HG03108 (cell line): ENCODE data around the gene DST.
"Not testable (repeated sequence)": the region's sequence is repeated elsewhere in the genome, so short reads cannot be mapped to it uniquely, and the experiment has no call there.

ENCODE experiments used
- ATAC-seq: cut with Tn5 transposase; IDR thresholded peaks from one replicate; pipeline ENCODE4 v1.9.1; 2021; ENCODE audit warnings: moderate library complexity; ENCODE audit not compliant: unreplicated experiment

DST gene

DNA sequence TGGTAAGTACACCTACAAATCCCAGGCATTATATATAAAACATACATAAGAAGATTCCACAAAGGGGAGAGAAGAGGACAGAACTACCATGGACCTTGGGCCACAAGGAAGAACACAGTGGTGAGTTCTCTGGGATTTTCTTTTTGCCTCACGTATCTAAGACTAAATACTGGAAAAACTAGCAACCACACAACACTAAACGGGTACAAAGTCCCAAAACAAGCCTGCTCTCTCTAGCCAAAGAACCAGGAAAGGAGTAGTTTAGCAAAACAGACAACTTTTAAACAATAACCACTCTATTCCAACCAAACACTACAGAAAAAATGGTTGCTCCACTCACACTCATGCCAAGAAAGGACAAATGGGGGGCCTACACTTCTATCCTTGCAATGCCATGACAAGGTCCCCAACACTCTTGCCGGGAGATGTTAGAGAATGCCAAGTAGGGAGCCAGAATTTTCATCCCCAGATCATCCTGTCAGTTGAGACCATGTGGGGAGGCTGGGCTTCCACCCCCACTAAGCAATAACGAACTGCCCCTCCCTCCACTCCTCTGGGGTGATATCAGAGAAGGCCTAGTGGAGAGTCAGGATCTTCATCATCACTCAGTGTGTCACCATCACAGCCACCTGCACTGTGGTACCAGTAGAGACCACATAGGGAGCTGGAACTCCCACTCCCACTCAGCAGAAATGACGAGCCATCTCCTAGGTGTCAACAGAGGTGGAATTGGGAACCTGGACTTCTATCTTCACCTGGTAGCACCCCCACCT lies 123.5 kb downstream of the DST start:
- ATAC-seq, result no peak

DNA sequence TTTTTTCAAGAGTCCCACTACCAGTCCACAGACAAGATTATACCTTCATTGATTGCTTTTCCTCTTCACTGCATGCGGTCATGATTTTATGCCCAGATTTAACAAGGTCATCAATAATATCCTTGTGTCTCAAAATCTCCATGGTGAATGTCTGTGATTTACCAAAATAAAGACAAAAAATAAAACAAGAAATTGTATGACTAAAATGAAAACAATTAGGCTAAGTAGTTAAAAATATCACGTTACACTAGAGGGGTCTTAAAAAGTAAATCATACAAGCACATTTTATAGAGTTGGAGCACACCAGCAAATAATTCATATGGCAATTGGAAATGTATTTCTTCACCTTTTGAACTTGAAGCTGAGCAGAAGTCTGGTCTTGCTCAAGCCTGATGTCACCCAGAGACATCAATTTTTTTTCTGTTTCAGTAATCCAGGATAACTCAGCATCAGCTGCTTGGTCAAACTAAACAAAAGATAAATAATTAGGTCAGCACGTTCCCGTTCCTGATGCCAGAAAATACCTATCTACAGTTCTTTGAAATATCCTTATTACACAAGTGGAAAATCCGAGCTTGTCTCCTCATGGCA lies 125.4 kb downstream of the DST start:
- ATAC-seq, result no peak

DNA sequence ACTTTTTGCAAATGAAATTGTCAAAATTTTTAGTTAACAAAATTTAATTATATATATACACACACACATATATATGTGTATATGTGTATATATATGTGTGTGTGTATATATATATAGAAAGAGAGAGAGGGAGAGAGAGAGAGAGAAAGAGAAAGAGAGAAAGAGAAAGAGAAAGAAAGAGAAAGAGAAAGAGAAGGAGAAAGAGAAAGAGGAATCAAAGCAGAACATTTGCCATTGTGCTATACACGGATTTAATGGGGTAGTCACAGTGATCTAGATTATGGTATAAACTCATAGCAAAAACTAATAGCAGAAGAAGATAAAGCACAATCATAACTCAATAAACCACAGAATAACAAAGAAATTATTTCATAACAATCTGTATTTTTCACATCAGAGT lies 126.7 kb downstream of the DST start:
- no peak for ATAC-seq

DNA sequence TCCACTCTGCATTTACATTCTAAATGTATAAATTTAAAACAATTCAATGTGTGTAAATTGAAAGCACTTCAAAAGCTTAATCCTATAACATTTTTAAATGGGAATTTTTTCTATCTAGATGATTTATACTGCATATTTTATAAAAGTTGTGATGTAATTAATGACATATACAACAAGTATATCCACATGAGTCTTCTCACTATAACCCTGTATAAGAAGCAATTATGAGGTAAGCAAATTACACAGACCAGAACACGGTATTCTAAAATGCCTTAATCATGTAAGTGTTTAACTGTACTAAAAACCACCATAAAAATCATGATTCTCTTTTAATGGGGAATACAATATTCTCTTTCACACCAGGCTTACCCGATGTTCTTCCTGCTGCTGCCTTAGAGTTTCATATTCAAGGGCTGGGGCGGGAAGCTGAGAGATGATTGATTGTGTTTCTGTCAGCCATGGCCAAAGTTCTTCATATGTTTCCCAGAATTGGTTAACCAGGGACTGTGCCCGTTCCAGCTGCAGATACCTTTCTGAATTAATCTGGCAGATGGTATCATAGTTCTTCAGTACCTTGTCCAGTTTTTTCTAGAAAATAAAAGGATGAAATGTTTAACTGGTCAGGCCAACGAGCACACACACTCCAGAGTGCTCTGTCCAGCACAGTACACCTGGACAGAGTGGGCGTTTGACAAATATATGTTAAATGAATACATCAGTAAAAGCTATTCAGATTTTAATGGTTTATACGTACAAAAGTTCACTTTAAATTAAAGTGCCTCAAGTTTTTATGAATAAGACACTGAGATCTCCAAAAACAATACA lies 127.4 kb downstream of the DST start:
- ATAC-seq, result no peak

DNA sequence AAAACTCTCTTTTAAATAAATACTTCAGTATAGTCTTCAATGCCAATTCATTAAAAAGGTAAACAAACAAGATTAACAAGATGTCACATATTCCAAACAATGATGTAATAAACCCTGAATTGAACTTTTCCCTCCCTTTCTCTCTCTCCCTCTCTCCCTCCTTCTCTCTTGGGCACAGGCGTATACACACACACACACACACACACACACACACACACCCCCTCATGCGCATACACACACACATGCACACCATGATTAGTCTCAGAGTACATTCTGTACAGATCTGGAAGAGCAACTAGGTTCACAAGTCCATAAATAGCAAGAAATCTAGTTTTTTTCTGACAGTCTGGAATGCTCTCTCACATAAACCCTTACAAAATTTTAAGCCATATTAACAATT lies 128.3 kb downstream of the DST start:
- no peak for ATAC-seq

DNA sequence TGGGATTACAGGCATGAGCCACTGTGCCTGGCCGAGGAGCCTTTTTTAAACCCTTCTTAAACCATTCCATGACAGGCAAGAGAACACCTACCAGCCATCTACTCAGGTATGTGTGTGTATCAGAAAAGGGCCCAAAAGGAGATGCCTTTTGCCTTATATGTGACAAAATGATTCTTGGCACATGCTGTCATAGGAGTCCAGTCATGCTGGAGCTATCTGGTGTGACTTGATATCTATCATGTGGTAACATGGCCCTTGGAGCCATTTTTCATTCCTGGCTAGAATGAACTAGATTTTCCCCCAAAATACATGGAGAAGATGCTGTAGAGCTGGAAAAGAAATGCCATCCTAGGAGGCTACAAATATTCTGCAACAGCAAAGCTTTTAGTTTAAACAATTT lies 129.1 kb downstream of the DST start:
- no peak for ATAC-seq

DNA sequence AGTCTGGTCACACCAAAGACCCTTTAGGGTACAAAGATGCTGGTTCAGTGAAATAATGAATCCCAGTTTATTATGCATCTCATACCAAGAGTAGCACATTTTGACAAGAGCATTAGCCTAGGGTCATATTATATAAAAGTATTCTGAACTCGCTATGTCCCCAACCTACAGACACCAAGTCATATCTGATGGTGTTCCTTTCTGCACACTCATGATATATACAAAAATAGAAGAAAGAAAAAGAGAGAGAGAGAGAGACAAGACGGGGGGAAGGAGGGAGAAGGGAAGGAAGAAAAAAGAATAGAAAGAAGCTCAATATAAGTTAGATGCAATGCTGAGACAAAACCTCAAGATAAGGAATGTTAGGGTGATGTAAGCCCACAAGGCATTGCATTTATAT lies 131.1 kb downstream of the DST start:
- no peak for ATAC-seq

DNA sequence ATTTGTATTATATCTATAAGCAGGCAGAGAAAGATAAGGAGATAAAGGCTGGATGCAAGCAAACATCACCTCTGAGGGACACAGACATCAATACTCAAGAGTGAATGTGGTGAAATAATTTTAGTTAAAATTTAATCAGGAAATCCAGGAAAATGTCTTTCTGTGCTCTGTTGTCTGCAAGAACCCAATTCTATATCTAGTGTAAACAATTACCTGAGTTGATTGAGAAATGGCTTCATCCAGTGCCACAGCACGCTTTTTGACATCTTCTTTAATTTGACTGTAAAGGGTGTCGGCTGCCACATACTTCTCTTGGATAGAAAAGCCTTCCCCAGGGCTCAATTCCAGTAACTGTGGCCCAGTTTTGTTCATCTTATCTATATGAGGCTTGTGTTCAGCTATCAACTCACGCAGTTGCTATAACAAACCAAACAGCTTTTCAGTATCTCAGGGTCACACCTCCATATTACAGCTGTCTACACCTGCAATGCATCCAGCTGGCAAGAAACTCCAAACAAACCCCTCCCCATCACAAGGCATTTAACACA lies 131.6 kb downstream of the DST start:
- no peak for ATAC-seq

DNA sequence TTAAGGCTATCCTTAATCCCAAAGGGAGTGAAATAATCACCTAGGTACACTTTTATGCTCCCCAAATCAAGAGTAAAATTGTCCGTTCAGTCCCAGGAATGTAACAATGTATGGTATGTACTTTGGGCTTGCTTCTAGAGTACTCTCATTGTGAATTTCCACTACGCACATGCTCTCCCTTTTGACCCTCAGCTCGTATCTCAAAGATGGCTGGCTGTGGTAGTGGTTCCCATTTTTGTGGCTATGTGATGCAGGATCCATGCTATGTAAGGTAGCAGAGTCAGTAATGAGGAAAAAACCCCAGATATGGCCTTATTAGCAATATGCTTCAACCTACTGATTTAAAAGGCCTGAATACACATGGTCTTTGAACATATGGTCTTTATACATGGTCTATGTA lies 133.7 kb downstream of the DST start:
- ATAC-seq, result no peak

DNA sequence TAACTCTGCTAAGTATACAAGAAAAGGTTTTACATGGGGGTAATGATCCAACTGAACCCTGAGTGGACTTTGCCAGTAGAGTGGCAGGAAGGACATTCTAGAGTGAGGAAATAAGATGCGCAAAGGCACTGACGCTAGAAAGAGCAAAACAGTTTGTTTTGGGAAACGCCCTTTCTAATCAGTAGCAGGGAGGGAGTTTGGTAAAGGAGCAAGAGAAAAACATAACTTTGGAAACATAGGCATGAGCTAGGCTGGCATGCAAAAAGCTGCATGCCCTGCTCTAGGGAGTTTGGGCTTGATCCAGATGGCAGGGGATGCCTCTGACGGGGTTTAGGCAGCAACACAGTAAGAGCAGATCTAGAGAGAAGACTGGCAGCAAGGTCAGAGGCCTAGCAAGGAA lies 135.2 kb downstream of the DST start:
- ATAC-seq, result no peak

DNA sequence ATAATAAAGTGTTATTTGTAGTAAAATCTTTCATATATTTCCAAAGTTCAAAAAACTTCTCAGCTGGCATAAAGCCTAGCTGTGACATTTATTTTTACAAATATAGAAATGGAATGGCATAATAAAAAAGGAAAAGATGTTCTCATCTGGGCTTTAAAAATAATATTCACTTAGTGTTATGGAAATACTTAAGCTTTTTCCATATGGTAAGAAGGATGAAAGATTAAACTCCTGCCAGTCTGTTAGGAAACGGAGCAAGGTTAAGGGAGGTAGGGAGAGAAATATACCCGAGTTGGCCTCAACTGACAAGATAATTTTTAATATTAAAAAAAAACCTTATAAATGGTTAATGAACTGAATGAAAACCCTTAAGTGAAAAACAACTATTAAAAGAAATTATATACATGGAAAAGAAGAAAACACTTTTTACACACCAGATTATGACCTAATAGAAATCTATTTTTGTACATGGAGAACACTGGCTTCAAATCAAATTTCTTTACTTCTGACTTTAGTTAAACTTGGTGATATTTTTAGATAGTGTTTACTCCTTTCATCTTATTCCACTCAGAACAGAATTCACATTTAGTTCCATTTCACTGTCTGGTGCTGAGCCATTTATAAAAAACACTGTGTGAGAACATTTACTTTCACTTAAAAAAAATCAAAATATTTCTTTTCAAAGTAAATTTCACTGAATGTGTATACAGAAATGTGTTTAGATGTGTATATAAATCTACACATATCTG lies 137.0 kb downstream of the DST start:
- no peak for ATAC-seq

DNA sequence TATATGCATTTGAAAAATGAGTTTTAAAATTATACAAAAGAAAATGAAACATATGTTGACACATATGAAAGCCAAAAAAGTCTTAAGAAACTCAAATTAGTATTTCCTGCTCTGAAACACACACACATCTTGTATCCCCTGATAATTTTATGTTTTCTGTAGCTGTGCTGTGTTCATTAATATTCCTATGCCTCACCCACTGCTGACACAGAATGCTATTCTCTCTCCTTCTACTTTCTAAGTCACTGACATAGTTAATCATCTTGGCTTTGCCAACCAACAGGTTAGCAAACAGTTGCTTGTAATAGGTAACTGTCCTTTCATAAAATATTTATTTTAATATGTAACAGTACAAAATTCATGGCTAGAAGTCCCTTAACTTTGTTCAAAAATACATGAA lies 140.7 kb downstream of the DST start:
- no peak for ATAC-seq

DNA sequence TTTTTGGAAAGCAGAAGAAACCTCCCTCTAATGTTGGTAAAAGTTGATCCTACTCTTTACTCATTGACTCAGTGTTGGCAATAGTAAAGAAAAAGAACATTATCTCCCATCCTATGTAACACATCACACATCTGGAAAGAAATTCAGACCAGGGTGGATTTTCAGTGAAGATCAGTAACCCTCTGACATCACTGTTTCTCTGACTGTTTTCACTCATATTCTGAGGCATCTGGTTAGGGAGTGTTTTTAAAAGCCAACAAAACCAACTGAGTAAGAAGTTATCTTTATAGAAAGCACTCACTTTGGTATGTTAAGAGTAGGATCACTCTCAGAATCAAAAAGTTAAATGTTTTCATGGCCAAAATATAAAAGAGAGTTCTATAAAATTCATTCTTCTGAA lies 143.6 kb downstream of the DST start:
- no peak for ATAC-seq

DNA sequence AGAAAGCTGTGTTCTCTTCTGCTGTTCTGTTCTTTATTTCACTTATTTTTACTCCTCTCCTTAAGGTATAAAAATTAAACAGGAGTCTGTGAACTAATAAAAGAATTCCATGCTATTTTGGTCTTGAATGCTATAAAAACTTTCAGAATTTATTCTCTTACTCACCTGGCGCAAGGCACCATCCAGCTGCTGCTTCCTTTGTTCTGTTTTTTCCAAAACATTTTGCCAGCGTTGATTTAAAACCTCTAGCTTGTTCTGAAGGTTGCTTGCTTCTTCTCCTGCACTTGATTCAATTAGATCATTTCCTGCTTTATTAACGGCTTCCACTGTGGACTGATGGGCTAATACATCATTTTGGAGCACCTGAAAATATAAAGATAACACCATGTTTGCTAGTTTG lies 145.0 kb downstream of the DST start:
- ATAC-seq, result no peak

DNA sequence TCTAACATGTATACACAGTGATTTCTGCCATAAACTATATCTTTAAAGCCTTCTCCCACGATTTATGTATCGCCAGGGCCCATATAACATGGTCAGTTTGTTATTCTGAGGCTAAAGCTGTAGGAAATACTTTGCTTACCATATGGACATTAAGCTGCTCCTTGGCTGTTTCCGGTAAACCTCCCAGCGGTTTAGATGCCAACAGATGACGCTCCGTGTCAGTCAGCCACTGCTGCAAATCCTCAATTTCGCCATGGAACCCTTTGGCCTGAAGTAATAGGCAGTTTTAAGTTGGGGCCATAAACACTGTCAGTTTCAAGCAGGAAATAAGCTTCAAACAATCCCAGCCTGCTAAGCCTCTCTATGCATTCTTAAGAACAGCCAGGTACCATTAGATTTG lies 145.4 kb downstream of the DST start:
- no peak for ATAC-seq

DNA sequence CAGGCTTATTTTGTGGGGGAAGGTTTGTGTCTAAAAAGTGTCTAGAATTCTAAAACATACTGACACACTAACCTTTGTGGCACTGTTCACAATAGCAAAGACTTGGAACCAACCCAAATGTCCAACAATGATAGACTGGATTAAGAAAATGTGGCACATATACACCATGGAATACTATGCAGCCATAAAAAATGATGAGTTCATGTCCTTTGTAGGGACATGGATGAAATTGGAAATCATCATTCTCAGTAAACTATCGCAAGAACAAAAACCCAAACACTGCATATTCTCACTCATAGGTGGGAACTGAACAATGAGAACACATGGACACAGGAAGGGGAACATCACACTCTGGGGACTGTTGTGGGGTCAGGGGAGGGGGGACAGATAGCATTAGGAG lies 146.0 kb downstream of the DST start:
- ATAC-seq, result not testable (repeated sequence)

DNA sequence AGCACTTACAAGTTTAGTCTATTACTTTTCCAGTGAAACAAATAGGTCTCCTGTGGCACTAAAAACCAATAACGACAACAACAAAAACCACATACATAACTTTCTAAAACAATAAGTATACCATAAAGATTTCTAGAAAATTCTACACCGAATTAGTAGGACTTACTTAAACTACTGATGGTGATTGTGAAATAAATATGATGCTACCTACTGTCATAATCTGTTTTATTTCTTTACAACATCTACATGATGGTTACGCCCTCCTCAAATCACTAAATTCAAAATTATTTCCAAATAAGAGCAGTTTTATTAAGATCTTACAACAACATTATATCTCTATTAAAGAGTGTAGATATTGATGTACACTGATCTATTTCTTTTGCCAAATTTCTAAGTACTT lies 147.0 kb downstream of the DST start:
- no peak for ATAC-seq

DNA sequence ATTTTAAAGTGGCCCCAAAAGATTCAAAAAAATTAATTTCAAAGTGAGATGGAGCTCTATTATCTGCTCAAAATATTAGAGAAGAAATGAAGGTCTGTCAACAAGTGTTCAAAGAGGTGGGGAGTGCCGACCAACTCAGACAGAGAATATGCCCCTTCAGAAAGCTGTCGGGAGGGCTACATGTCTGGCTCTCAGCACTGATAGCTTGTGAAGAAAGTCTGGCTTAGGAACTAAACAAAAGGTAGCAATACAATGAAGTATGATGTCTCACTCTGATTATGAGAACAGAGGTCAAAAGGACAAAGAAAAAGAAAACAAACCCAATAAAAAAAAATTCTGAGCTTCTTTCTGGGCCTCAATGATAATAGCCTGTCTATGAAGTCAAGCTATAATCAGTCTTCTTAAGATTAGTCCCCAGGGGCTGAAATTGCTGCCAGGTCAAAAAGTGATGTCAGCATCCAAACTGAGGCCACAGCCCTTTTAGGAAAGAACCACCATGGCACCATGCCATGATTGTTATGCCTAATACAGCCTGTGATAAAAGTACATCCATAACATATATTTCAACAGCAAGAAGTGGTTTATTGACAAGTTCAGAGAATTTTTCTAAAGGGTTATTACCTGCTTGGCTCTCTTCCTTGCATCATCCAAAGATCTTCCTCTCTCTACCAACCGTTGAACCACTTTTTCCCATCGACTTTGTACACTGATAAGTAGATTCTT lies 150.9 kb downstream of the DST start:
- no peak for ATAC-seq

DNA sequence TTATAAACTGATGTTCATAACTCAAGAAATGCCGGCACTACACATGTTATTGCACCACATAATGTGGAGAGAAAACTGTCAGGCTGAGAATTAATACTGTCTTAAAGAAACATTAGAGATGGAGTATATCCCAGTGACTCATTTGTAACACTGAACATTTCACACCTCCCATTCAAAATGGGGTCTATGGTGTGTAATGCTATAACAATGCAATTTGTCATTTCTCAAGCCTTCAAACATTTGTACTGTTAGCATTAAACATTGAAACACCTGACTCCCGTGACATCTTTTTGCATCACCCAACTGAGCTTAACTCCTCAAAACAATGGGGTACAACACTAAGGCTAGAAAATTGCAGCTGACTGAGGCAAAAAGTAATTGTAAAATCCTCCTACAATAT lies 151.7 kb downstream of the DST start:
- ATAC-seq, result no peak

DNA sequence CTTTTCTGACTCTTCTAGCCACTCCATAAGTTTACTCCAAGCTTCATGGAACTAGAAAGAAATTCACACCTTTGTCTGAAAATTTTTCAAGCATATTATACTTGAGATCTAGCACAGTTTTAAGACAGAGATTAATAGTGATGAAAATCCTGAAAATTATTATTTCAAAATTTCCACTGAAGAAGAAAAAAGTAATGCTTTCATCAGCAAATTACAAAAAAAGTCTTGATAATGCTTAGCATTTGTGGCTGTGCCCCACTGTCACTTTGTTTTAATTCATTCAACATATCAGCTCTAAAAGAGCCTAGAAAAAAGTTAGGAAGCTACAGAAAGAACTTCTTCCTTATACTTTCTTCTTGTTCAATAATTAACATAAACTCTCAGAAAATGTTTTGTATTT lies 153.1 kb downstream of the DST start:
- no peak for ATAC-seq
